ENCODE data around the gene SLC22A23.

DNA sequence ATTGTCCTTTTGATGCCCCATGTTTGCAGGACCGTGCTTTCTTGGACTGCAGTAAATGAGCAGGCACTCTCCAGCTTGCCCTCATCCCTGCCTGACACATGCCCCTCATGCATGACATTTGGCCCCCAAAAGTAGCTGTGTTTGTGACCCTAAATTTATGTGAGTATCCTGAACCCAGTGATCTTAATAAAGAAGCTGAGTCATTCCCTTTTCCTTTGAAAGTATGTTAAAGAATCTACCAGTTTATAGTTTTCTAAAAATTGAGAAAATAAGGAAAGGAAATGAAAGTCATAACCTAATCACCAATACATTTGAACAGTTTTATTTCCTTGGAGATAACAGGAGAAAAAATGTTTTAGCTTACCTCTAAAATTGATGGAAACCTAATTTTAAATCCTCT, 3.4 kb upstream of the SLC22A23 start:
- TF ChIP-seq POLR2AphosphoS5 (IDR thresholded peaks at IDR 0.05; ENCODE audit: low read depth, low read length) (no peak), POLR2A (IDR thresholded peaks at IDR 0.05; ENCODE audit: low read depth, low read length) (no peak)

Measured in GM12892 (cell line).